ENCODE measurements around the gene SAPCD2. TPM values are rescaled to one million over a fixed set of nuclear protein-coding genes. Genes with fewer than 3 reads are reported as not detected.

SAPCD2 gene
- total RNA-seq, 1 experiment from 2014 or later = 29.8 TPM

DNA sequence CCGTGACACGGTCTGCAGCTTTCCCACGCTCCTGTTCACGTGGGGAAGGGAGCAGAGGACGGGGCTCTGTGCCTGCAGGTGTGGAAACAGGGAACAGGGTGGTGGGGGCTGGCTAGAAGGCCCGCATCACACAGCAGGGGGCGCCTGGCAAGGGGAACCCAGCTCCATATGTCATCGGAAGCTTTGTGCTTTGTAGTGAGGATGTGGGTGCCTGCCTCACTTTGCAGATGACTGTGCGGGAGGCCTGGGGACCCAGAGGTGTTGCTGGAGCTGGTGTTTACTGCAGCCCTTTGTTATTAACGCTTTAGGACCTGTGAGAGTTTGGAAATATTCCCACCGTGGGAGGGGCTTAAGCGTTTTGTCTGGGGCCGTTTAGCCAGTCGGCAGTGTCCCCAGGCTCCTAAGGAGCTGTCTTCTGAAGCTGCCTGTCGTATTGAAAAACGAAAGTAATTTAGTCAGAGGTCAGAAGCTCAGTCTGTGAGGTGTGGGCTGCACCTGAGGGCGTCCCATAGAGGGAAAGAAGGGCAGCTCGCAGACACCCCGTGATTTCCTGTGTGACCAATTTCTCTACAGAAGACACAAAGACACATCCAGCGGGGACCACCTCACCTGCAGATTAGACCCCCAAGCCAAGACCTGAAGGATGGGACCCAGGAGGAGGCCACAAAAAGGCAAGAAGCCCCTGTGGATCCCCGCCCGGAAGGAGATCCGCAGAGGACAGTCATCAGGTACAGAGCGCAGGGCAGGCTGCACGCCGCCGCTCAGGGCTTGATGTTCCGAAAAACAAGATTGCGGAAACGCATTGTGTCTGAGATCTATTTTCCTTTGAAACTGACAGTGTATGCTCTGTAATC lies 25.5 kb upstream of the SAPCD2 start:
- Histone ChIP-seq H3K9me3 (ENCODE audit: control insufficient read depth, low read depth, low read length) (no peaks in the 10 kb centered on the region), H3K18ac (ENCODE audit: insufficient read length, low read depth, low read length) (no peak overlapping the region), H4K91ac (ENCODE audit: insufficient read length, low read depth, low read length) (no peak overlapping the region), H2BK5ac (ENCODE audit: insufficient read length, low read length) (no peak overlapping the region), H3K4me1 (ENCODE audit: insufficient read depth, low read length) (no peaks in the 10 kb centered on the region), H3K27ac (ENCODE audit: insufficient read length, low read depth, low read length) (no peak overlapping the region), H3K9ac (ENCODE audit: extremely low read depth, insufficient read length, low read length) (no peak overlapping the region), H2BK120ac (ENCODE audit: low read depth, low read length, poor library complexity, severe bottlenecking) (no peak overlapping the region), H3K4me2 (ENCODE audit: insufficient read depth, insufficient read length, low read length) (no peak overlapping the region), H2AK5ac (ENCODE audit: insufficient read length, low read length) (no peak overlapping the region), H3T11ph (ENCODE audit: low read length) (no peak overlapping the region), H2BK15ac (ENCODE audit: low read depth, low read length) (no peak overlapping the region), H3K14ac (ENCODE audit: insufficient read depth, low read length) (no peak overlapping the region; the same call in 1 of the 2 replicates), H4K8ac (replicated peaks; ENCODE audit: insufficient read length, low read depth, low read length) (no peak overlapping the region), H3K23ac (ENCODE audit: insufficient read length, low read depth, low read length) (no peak overlapping the region), H3K23me2 (ENCODE audit: insufficient read length, low read depth, low read length, poor library complexity, severe bottlenecking) (no peaks in the 10 kb centered on the region), H2BK20ac (ENCODE audit: low read depth, low read length, poor library complexity, severe bottlenecking) (no peak overlapping the region), H3K4ac (ENCODE audit: low read depth, low read length) (no peak overlapping the region), H2BK12ac (ENCODE audit: insufficient read length, low read depth, low read length) (no peak overlapping the region), H3K79me2 (ENCODE audit: insufficient read depth, low read length) (no peaks in the 10 kb centered on the region), H3K56ac (ENCODE audit: insufficient read length, low read depth, low read length) (no peak overlapping the region), H4K5ac (ENCODE audit: insufficient read length, low read depth, low read length) (no peak overlapping the region), H2AFZ (ENCODE audit: low read length) (no peak overlapping the region), H3K27me3 (ENCODE audit: insufficient read depth, low read length) (no peaks in the 10 kb centered on the region), H4K20me1 (ENCODE audit: control insufficient read depth, insufficient read depth, insufficient read length) (no peaks in the 10 kb centered on the region), H3K79me1 (ENCODE audit: insufficient read depth, low read depth, low read length, poor library complexity, severe bottlenecking) (no peaks in the 10 kb centered on the region)
- no CpG with 5 or more reads among the region's 30 CpGs for WGBS (ENCODE audit: extremely low coverage, insufficient read length, low lambda C conversion rate)
- H3K9me3 Mint-ChIP-seq = no peaks in the 10 kb centered on the region
- no peak for DNase-seq
- peaks cover 14 to 41% (median 27%) of the 10 kb centered on the region in 3 experiments for H3K36me3 Mint-ChIP-seq (ENCODE audit: insufficient read depth in 1 of 3, low read depth in 3 of 3)
- no peak for TF ChIP-seq CTCF (conservative IDR thresholded peaks at IDR 0.05)
- no peaks in the 10 kb centered on the region for H3K4me1 Mint-ChIP-seq
- no peak overlapping the region for H3K4me3 Mint-ChIP-seq
- H3K27ac Mint-ChIP-seq = peak overlapping the region in 2 of 3 experiments; percentile 40 to 47; a peak in 2 of 7 replicates
- H3K27me3 Mint-ChIP-seq (ENCODE audit: low read depth) = no peaks in the 10 kb centered on the region

Data from H9 (cell line).